ENCODE data around the gene SPO11. TPM values are rescaled to one million over a fixed set of nuclear protein-coding genes. Genes with fewer than 3 reads are reported as not detected.

The SPO11 gene
- total RNA-seq, 1 experiment from 2014 or later: not detected

DNA sequence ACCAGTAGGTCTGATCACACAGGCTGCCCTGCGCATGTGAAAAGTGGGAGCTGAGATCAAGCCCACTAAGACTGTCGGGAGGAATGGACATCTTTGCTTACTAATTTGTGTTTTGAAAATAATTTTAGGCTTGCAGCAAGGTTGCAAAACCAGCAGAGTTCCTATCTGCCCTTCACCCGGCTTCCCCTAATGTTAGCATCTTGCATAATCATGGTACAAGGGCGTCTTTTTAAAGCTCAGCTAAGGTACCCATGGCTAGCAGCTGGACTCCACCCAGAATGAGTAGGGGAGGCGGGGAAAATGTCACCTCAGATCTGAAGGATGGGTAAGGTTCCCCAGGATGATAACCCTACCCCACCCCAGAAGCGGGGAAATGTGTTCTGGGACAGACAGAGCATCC, 37.9 kb upstream of the SPO11 start:
- Histone ChIP-seq H3K4me1 (peaks cover 89% of the 10 kb centered on the region), H3K27me3 (replicated peaks; ENCODE audit: control insufficient read depth, insufficient read depth, low read length) (no peaks in the 10 kb centered on the region), H3K36me3 (ENCODE audit: control insufficient read depth, insufficient read depth, low read length) (no peaks in the 10 kb centered on the region), H3K4me3 (ENCODE audit: low read depth, low read length) (no peak overlapping the region), H3K9me3 (no peaks in the 10 kb centered on the region)
- ChIA-PET CTCF (interaction anchor here (4.8 kb wide), 1 partner anchor 41 kb away, joined by 17 read pairs; no protein-coding TSS in a partner anchor), POLR2A (no interaction called here)
- Mint-ChIP-seq H3K4me1 (ENCODE audit: low read depth, unreplicated experiment) (peaks cover 69% of the 10 kb centered on the region), H3K9me3 (ENCODE audit: unreplicated experiment) (no peaks in the 10 kb centered on the region), H3K27me3 (ENCODE audit: insufficient read depth, unreplicated experiment) (no peaks in the 10 kb centered on the region), H3K36me3 (ENCODE audit: insufficient read depth, unreplicated experiment) (no peaks in the 10 kb centered on the region), H3K27ac (ENCODE audit: unreplicated experiment) (peak overlapping the region; percentile 18), H3K4me3 (ENCODE audit: unreplicated experiment) (no peak overlapping the region)
- DNase-seq: no peak
- TF ChIP-seq, protein P1, sequence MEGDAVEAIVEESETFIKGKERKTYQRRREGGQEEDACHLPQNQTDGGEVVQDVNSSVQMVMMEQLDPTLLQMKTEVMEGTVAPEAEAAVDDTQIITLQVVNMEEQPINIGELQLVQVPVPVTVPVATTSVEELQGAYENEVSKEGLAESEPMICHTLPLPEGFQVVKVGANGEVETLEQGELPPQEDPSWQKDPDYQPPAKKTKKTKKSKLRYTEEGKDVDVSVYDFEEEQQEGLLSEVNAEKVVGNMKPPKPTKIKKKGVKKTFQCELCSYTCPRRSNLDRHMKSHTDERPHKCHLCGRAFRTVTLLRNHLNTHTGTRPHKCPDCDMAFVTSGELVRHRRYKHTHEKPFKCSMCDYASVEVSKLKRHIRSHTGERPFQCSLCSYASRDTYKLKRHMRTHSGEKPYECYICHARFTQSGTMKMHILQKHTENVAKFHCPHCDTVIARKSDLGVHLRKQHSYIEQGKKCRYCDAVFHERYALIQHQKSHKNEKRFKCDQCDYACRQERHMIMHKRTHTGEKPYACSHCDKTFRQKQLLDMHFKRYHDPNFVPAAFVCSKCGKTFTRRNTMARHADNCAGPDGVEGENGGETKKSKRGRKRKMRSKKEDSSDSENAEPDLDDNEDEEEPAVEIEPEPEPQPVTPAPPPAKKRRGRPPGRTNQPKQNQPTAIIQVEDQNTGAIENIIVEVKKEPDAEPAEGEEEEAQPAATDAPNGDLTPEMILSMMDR (IDR thresholded peaks at IDR 0.05; ENCODE audit: insufficient read depth in 1 of 2, low read depth in 1 of 2, low read length in 1 of 2, severe bottlenecking in 1 of 2, unreplicated experiment in 1 of 2): no peak
- intact Hi-C loops (cut with micrococcal nuclease; ENCODE audit: unreplicated experiment): no loop called here
- no TSS peak for BruUV-seq (replicated peaks)

DNA sequence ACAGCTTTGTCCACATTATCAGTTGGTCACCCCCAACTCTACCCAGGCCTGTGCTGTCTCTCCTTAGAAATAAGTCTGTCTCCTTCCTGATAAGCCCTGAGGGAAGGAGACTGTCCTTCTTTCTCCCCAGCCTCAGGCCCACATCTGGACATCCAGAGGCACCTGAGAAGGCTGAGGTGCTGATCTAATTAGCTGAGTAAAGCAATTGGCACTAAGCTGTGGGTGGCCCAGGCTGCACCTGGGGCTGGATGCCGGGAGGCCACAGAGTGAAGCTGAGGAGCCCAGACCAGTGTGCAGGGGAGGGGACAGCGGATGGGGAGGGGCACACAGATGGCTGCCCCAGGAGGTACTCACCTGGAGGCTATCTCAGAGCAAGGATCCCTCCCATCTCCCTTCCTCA, 37.0 kb upstream of the SPO11 start:
- no TSS peak for BruUV-seq (replicated peaks)
- Mint-ChIP-seq H3K4me1 (ENCODE audit: low read depth, unreplicated experiment) (peaks cover 60% of the 10 kb centered on the region), H3K27me3 (ENCODE audit: insufficient read depth, unreplicated experiment) (no peaks in the 10 kb centered on the region), H3K9me3 (ENCODE audit: unreplicated experiment) (no peaks in the 10 kb centered on the region), H3K27ac (ENCODE audit: unreplicated experiment) (peak overlapping the region; percentile 18), H3K36me3 (ENCODE audit: insufficient read depth, unreplicated experiment) (no peaks in the 10 kb centered on the region), H3K4me3 (ENCODE audit: unreplicated experiment) (no peak overlapping the region)
- ChIA-PET CTCF (interaction anchor here (0.6 to 4.8 kb wide), 3 partner anchors 9 to 40 kb away, joined by 3 to 17 read pairs (median 3); no protein-coding TSS in a partner anchor), POLR2A (no interaction called here)
- Histone ChIP-seq H3K9me3 (no peaks in the 10 kb centered on the region), H3K4me1 (peaks cover 82% of the 10 kb centered on the region), H3K27me3 (replicated peaks; ENCODE audit: control insufficient read depth, insufficient read depth, low read length) (no peaks in the 10 kb centered on the region), H3K36me3 (ENCODE audit: control insufficient read depth, insufficient read depth, low read length) (no peaks in the 10 kb centered on the region), H3K4me3 (ENCODE audit: low read depth, low read length) (no peak overlapping the region)
- DNase-seq: no peak
- intact Hi-C loops (cut with micrococcal nuclease; ENCODE audit: unreplicated experiment): no loop called here
- TF ChIP-seq, protein P1 (IDR thresholded peaks at IDR 0.05; ENCODE audit: insufficient read depth in 1 of 2, low read depth in 1 of 2, low read length in 1 of 2, severe bottlenecking in 1 of 2, unreplicated experiment in 1 of 2): no peak

DNA sequence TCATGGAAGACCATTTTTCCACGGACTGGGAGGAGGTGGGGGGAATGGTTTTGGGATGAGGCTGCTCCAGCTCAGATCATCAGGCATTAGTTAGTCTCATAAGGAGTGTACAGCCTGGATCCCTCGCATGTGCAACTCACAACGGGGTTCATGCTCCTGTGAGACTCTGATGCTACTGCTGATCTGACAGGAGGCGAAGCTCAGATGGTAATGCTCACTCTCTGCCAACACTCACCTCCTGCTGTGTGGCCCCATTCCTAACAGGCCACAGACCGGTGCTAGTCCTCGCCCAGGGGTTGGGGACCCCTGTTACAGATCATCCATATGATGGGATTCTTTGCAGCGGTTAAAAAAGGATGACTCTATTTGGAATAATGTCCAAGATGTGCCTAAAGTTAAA, 35.6 kb upstream of the SPO11 start:
- BruUV-seq (replicated peaks): no TSS peak
- H3K4me3 Mint-ChIP-seq (ENCODE audit: unreplicated experiment): no peak overlapping the region
- Histone ChIP-seq H3K4me1 (peaks cover 68% of the 10 kb centered on the region), H3K36me3 (ENCODE audit: control insufficient read depth, insufficient read depth, low read length) (no peaks in the 10 kb centered on the region), H3K4me3 (ENCODE audit: low read depth, low read length) (no peak overlapping the region), H3K27me3 (replicated peaks; ENCODE audit: control insufficient read depth, insufficient read depth, low read length) (no peaks in the 10 kb centered on the region), H3K9me3 (no peaks in the 10 kb centered on the region)
- TF ChIP-seq, protein P1 (IDR thresholded peaks at IDR 0.05; ENCODE audit: insufficient read depth in 1 of 2, low read depth in 1 of 2, low read length in 1 of 2, severe bottlenecking in 1 of 2, unreplicated experiment in 1 of 2): no peak
- H3K27ac Mint-ChIP-seq (ENCODE audit: unreplicated experiment): peak overlapping the region; percentile 92
- DNase-seq: no peak
- ChIA-PET POLR2A (interaction anchor here (2.7 kb wide), 1 partner anchor 12 kb away, joined by 32 read pairs; no protein-coding TSS in a partner anchor), CTCF (interaction anchor here (1.0 to 4.8 kb wide), 4 partner anchors 12 to 39 kb away, joined by 4 to 17 read pairs (median 10); partner anchors contain the start of gene SPO11)
- H3K36me3 Mint-ChIP-seq (ENCODE audit: insufficient read depth, unreplicated experiment): no peaks in the 10 kb centered on the region
- intact Hi-C loops (cut with micrococcal nuclease; ENCODE audit: unreplicated experiment): loop anchor here (1.0 kb wide), 3 partner anchors 12 to 38 kb away; no protein-coding TSS in a partner anchor
- no peaks in the 10 kb centered on the region for H3K9me3 Mint-ChIP-seq (ENCODE audit: unreplicated experiment)
- no peaks in the 10 kb centered on the region for H3K27me3 Mint-ChIP-seq (ENCODE audit: insufficient read depth, unreplicated experiment)
- H3K4me1 Mint-ChIP-seq (ENCODE audit: low read depth, unreplicated experiment): peaks cover 46% of the 10 kb centered on the region

All from Caco-2 (cell line).